GM19025 (cell line): ENCODE results near the gene SEC14L6.
"Not testable (repeated sequence)": the region's sequence is repeated elsewhere in the genome, so short reads cannot be mapped to it uniquely, and the experiment has no call there.

Experiments used
- ATAC-seq: cut with Tn5 transposase; IDR thresholded peaks from one replicate; pipeline ENCODE4 v1.9.1; 2021; ENCODE audit warnings: mild to moderate bottlenecking, low read depth, moderate library complexity; ENCODE audit not compliant: unreplicated experiment

Gene SEC14L6

GRCh38 chr22:30567277-30567676 lies 20.7 kb upstream of the SEC14L6 start:
- ATAC-seq: not testable (repeated sequence)

GRCh38 chr22:30566125-30566524 lies 19.6 kb upstream of the SEC14L6 start:
- no peak for ATAC-seq

- no peak for ATAC-seq
Measured at GRCh38 chr22:30565341-30565740, 18.8 kb upstream of the SEC14L6 start.

DNA sequence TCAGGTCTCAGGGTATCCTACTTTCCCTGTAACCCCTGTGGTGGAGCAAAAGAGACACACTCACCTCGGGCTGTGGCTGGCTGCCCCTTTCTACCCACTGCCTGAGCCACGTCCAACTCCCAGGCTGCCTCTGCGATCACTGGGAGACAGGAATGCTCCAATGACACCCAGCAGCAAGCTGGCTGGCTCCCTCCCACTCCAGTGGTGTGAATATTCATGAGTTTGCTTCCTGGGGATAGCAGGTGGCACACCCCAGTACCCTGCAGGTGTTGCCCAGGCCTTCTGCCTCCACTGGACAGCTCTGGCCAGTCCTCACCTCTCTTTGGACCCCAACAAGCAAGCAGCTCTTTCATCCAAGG lies 18.2 kb upstream of the SEC14L6 start:
- no peak for ATAC-seq

DNA sequence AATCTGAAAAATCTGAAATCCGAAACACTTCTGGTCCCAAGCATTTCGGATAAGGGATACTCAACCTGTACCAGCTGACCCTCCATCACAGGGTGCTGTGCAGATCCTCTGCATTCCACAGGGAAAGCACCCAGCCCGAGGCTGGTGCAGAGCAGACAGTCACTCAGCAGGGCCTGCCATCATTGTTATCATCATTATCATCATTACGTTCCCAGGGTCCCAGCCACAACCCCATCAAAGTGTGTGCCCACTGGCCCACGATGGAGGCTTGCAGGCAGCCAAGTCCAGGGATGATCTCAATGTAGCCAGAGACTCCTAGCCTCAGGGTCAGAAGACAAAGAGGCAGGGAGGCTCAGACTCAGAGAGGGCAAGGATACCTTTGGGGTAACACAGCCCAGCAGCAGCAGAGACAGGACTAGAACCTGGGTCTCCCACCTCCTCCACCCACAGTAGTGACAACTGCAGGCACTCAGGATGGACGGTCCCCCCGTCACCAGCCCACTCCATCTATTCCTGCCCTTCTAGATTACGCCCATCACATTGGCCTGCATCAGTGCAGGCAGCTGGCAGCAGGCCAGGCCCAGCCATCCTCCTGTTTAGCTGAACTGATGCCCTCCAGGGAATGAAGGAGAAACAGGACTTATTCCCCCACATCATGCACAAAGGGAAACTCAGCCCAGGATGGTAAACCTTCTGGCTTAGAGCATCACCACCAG lies 17.7 kb upstream of the SEC14L6 start:
- no peak for ATAC-seq

GRCh38 chr22:30562366-30562765 lies 15.8 kb upstream of the SEC14L6 start:
- ATAC-seq: no peak

DNA sequence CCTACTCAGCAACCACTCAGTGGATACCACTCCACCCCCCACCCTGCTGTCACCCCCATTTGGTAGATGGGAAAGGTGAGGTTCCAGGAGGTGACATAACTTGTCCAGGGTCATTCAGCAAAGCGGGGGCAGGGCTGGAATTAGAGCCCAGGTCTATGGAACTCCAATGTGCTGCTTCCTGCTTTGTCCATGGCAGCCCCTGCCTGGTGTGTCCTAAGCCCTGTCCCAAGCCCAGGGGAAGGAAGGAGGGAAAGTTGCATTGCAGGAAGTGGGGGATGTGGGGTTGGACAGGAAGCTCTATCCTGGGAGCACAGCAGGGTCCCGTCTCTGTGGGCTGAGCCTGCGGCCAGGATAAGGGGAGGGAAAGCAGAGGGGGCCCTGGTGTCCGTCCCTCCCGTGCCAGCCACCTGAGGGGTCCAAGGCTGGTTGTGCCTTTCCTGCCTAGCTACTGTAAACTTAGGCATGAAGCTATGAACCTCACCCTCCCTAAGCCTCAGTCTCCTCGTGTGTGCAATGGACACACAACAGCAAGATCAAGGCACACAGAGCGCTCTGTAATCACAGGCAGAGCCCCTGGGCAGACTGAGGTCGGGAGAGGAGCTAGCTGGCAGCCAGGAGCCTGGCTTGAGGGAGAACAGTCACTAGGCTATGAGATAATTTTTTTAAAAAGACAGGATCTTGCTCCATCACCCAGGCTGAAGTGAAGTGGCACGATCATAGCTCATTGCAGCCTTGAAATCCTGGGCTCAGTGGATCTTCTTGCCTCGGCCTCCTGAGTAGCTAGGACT lies 15.1 kb upstream of the SEC14L6 start:
- ATAC-seq: no peak

- ATAC-seq: not testable (repeated sequence)
Measured at GRCh38 chr22:30560643-30561202, 14.2 kb upstream of the SEC14L6 start.

GRCh38 chr22:30559889-30560288 lies 13.3 kb upstream of the SEC14L6 start:
- ATAC-seq: no peak

DNA sequence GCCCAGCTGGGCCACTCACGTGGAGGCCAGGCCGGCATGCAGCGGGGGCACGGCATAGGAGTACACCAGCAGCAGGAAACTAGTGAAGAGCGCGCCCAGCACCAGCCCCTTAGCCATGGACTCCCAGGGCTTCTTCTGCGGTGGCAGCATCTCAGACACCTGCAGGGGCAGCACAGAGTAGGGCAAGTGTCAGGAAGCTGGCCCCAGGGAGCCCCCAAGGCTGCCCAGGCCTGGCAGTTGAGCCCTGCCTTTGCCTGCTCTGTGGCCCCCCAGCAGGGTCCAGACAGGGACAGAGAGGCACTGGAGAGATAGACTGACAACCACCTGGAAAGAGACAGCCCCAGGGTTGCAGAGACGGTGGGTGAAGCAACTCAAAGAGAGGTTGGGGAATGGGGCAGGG lies 10.7 kb upstream of the SEC14L6 start:
- no peak for ATAC-seq

DNA sequence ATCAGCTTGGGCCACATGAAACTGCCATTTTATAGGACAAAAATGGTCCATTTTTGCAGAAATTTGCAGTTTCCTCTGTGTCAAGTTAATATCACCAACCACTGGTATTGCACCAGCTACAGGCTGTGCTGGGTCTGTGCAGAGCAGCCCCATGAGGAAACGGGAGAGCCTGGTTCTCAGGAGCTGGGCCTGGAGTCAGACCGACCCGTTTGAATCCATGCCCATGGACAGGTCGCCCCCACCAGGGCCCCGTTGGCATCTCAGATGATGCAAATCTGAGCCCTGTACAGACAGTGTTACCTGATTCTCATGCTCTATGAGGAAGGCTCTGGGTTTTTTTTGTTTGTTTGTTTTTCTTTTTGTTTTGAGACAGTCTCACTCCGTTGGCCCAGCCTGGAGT lies 9.8 kb upstream of the SEC14L6 start:
- no peak for ATAC-seq

DNA sequence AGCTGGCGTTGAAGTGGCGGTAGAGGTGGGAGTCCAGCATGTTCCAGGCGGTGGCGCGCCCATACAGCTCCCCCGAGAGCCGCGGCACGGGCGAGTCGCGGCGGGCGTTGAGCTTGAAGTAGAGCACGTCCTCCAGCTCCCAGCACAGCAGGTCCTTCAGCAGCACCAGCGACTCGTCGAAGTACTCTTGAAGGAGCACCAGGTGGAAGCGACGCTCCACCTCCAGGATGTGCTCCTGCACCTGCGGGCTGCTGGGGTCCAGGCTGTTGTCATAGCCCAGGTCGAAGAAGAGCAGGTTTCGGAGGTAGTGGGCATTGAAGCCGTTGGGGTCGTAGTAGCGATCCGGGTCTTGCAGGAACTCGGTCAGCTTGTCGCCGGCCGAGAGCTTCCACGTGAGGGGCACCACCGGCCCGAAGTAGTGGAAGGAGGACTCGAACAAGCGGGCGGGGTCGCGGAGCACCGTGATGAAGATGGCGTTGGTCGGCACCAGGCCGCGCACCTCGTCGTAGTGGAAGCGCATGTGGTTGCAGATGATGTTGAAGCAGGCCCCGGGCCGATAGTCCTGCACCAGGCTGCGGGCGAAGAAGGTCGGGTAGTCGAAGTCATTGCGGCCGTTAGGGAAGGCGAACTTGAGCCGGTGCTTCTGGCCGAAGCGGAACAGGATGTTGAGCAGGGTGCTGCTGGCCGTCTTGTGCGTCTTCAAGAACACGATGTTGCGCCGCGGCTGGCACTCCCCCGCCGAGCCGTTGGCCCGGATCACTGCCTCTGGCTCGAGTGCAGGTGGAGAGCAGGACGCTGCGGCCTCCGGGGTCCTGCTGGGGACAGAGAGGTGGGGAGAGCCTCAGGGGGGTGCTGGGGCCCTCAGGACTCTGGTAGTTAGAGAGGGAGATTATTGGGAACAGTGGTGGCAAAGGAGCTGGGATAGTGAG lies 9.0 kb upstream of the SEC14L6 start:
- ATAC-seq: no peak

GRCh38 chr22:30553971-30554370 lies 7.4 kb upstream of the SEC14L6 start:
- ATAC-seq: no peak

- no peak for ATAC-seq
Measured at GRCh38 chr22:30552719-30553118, 6.2 kb upstream of the SEC14L6 start.

DNA sequence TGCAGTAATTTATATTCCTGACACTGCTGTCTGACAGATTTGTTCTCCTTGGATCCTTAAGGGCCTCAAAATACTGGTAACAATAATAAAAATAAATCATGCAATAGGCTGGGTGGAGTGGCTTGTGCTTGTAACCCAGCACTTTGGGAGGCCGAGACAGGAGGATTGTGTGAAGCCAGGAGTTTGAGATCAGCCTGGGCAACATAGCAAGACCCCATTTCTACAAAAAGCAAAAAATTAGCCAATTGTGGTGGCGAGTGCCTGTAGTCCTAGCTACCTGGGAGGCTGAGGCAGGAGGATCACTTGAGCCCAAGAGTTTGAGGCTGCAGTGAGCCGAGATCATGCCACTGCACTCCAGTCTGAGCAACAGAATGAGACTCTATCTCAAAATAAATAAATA lies 5.3 kb upstream of the SEC14L6 start:
- not testable (repeated sequence) for ATAC-seq

DNA sequence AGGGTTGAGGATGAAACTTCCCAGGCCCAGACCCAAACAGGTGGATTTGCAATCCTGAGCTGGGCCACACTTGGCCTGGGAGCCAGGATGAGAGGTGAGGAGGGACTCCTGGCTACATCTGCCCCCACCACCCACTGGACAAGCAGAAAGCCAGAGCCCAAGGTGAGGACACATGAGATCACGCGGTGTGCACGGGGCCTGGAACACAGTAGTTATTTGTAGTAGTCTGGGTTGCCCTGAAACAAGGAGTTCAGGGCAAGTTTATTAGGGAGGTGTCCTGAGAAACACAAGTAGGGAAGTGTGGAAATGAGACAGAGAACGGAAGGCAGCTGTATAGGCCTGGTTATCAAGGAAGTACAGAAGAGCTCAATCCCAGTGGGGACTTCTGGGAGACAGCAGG lies 647 bp upstream of the SEC14L6 start:
- no peak for ATAC-seq

DNA sequence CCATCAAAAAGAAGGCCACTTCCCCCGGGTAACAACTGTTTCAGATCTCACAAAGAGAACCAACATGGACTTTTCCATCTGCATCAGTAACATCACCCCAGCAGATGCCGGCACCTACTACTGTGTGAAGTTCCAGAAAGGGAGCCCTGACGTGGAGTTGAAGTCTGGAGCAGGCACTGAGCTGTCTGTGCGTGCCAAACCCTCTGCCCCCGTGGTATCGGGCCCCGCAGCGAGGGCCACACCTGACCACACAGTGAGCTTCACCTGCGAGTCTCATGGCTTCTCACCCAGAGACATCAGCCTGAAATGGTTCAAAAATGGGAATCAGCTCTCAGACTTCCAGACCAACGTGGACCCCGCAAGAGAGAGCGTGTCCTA lies 3.7 kb downstream of the SEC14L6 start:
- no peak for ATAC-seq

DNA sequence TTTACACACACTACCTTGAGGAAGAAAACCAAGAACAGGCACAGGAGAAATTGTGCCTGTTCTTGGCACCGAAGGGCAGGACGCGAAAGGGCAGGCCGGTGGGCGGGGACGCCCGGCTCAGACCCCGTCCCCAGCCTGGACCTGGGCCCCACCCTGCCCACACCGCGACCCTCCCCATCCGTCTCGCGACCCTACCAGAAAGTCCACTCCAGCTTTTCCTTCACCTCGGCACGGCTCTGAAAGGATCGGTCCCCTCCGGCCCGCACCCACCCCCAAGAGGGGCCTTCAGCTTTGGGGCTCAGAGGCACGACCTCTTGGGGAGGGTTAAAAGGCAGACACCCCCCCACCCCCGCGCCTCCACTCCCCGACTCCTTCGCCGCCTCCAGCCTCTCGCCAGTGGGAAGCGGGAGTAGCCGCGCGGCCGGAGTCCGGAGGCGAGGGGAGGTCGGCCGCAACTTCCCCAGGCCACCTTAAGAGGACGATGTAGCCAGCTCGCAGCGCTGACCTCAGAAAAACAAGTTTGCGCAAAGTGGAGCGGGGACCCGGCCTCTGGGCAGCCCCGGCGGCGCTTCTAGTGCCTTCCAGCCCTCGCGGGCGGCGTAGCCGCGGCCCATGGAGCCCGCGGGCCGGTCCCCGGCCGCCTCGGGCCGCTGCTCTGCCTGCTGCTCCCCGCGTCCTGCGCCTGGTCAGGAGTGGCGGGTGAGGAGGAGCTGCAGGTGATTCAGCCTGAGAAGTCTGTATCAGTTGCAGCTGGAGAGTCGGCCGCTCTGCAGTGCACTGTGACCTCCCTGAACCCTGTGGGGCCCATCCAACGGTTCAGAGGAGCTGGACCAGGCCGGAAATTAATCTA lies 4.4 kb downstream of the SEC14L6 start:
- ATAC-seq: no peak

GRCh38 chr22:30541511-30541910 lies 5.0 kb downstream of the SEC14L6 start:
- ATAC-seq: not testable (repeated sequence)

DNA sequence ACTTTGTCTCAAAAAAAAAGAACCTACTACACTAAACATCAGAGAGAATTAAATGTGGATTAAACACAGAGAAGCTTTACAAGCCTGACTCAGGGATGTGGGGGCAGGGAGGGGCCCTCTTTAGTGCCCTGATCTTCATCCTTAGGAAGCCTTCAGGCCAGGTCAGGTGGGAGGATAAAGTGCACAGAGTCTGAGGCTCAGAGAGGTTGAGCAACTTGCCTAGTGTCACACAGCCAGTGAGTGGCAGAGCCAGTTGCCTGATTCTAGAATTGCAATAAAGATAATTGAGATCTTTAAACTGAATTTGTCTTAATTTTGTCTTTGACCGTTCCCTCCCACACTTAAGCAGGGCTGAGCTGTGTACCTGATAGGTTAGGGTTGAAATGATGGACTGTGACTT lies 7.2 kb downstream of the SEC14L6 start:
- ATAC-seq: no peak
